ENCODE results near the gene LGALS3BP. TPM values are rescaled to one million over a fixed set of nuclear protein-coding genes. Genes with fewer than 3 reads are reported as not detected.

LGALS3BP gene
- total and polyA plus RNA-seq, 2 of the 13 experiments (the other 11 are each of a cell fraction or from before 2014, with no cell fraction given) = 137 to 332 TPM

GRCh38 chr17:78925662-78926555, 53.8 kb downstream of the LGALS3BP start (continued):
- TF ChIP-seq, protein P1, sequence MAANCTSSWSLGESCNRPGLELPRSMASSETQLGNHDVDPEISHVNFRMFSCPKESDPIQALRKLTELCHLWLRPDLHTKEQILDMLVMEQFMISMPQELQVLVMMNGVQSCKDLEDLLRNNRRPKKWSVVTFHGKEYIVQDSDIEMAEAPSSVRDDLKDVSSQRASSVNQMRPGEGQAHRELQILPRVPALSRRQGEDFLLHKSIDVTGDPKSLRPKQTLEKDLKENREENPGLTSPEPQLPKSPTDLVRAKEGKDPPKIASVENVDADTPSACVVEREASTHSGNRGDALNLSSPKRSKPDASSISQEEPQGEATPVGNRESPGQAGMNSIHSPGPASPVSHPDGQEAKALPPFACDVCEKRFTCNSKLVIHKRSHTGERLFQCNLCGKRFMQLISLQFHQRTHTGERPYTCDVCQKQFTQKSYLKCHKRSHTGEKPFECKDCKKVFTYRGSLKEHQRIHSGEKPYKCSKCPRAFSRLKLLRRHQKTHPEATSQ (CRISPR knock-in tag; IDR thresholded peaks at IDR 0.05; ENCODE audit: borderline replicate concordance) = no peak
- TF ChIP-seq PAXIP1 (CRISPR knock-in tag; conservative IDR thresholded peaks at IDR 0.05) = peak; percentile 52
- 0 out of 2 replicates have a peak, but pooled peaks have one; percentile 8 for TF ChIP-seq ZNF136 (CRISPR knock-in tag; IDR thresholded peaks at IDR 0.05; ENCODE audit: low read depth)
- TF ChIP-seq, protein P2, sequence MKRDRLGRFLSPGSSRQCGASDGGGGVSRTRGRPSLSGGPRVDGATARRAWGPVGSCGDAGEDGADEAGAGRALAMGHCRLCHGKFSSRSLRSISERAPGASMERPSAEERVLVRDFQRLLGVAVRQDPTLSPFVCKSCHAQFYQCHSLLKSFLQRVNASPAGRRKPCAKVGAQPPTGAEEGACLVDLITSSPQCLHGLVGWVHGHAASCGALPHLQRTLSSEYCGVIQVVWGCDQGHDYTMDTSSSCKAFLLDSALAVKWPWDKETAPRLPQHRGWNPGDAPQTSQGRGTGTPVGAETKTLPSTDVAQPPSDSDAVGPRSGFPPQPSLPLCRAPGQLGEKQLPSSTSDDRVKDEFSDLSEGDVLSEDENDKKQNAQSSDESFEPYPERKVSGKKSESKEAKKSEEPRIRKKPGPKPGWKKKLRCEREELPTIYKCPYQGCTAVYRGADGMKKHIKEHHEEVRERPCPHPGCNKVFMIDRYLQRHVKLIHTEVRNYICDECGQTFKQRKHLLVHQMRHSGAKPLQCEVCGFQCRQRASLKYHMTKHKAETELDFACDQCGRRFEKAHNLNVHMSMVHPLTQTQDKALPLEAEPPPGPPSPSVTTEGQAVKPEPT (CRISPR knock-in tag; IDR thresholded peaks at IDR 0.05; ENCODE audit: low read depth) = 0 out of 2 replicates have a peak, but pooled peaks have one; percentile 59
- TF ChIP-seq NCOA1 (CRISPR knock-in tag; IDR thresholded peaks at IDR 0.05) = 0 out of 2 replicates have a peak, but pooled peaks have one; percentile 72
- TF ChIP-seq KAT7 (CRISPR knock-in tag; IDR thresholded peaks at IDR 0.05; ENCODE audit: borderline replicate concordance) = no peak
- 0 out of 2 replicates have a peak, but pooled peaks have one; percentile 10 for TF ChIP-seq RXRB (CRISPR knock-in tag; IDR thresholded peaks at IDR 0.05; ENCODE audit: borderline replicate concordance)
- TF ChIP-seq ZNF567 (CRISPR knock-in tag; IDR thresholded peaks at IDR 0.05; ENCODE audit: borderline replicate concordance) = no peak; the same call in 1 of the 2 replicates
- peak; percentile 30; the same call in 1 of the 2 replicates for TF ChIP-seq ZNF772 (CRISPR knock-in tag; IDR thresholded peaks at IDR 0.05)
- TF ChIP-seq HNRNPUL1 (IDR thresholded peaks at IDR 0.05; ENCODE audit: low read depth, low read length) = no peak
- peak; percentile 95 for TF ChIP-seq ZNF770 (CRISPR knock-in tag; IDR thresholded peaks at IDR 0.05)
- TF ChIP-seq, protein P3, sequence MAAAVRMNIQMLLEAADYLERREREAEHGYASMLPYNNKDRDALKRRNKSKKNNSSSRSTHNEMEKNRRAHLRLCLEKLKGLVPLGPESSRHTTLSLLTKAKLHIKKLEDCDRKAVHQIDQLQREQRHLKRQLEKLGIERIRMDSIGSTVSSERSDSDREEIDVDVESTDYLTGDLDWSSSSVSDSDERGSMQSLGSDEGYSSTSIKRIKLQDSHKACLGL (CRISPR knock-in tag; IDR thresholded peaks at IDR 0.05) = 0 out of 2 replicates have a peak, but pooled peaks have one; percentile 39
- 0 out of 2 replicates have a peak, but pooled peaks have one; percentile 51 for TF ChIP-seq NFYB (CRISPR knock-in tag; IDR thresholded peaks at IDR 0.05)
- peak in 1 of 2 experiments; percentile 48; a peak in 1 of 4 replicates for TF ChIP-seq POLR2A (IDR thresholded peaks at IDR 0.05; ENCODE audit: insufficient read depth in 1 of 2, low read depth in 2 of 2, low read length in 2 of 2)
- TF ChIP-seq ZNF430 (CRISPR knock-in tag; IDR thresholded peaks at IDR 0.05) = 0 out of 2 replicates have a peak, but pooled peaks have one; percentile 46
- TF ChIP-seq IRX3 (CRISPR knock-in tag; IDR thresholded peaks at IDR 0.05; ENCODE audit: borderline replicate concordance, low read depth) = no peak
- no peak for TF ChIP-seq MZF1 (CRISPR knock-in tag; IDR thresholded peaks at IDR 0.05; ENCODE audit: borderline replicate concordance)
- 0 out of 2 replicates have a peak, but pooled peaks have one; percentile 33 for TF ChIP-seq SNAI1 (CRISPR knock-in tag; IDR thresholded peaks at IDR 0.05; ENCODE audit: borderline replicate concordance)

Measured in HepG2 (cell line).